Measurements from ENCODE around the gene MED25. TPM values are rescaled to one million over a fixed set of nuclear protein-coding genes. Genes with fewer than 3 reads are reported as not detected.
A peak's percentile ranks its signal among the peaks of the same experiment; 100 is the strongest.

Gene MED25
- polyA plus RNA-seq, 2 of the 4 experiments (the other 2 are of a cell fraction): 20.4 to 40.1 TPM

DNA sequence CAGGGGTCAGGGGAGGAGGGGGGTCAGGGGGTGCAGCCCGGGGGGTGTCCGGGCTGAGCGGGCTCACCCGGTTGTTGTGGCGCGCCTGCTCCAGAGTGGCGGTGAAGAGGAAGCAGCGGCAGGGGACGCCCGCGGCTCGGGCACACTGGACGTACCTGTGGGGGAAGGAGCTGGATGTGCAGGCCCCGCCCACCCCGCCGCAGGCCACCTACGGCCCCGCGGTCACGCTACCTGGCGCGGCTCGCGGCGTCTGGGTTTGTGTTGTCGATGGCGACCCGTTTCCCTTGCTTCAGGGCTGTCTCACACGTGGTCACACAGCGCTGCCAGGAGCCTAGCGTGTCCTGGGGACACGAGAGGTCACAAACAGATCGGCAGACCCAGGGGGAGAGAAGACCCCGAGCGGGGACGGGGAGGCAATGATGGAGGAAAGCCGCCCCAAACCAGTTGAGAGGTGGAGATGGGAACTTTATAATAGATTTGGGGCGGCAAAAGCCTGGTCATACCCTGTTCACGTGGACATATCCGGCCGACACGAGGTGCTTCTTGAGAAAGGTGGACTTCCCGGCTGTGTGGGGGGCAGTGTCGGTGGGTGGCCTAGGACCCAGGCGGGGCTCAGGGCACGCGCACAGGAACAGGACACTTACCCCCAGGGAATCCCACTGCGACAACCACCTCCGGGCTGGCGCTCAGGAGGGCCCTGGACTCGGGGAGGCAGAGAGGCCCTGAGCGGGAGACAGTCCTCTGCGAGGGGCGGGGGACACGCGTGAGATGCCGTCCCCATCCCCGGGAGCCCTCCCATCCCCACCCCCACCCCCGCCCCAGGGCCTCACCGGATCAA is 43.7 kb downstream of the MED25 start:
- DNase-seq (ENCODE audit: low read depth in 1 of 2, low spot score in 1 of 2) (no peak), ATAC-seq (no peak), FAIRE-seq (no peak)
- CTCF ChIA-PET: interaction anchor here (0.9 kb wide), 1 partner anchor 36 kb away, joined by 3 read pairs; no protein-coding TSS in a partner anchor
- Histone ChIP-seq H3K4me3 (no peak overlapping the region), H3K27ac (no peak overlapping the region), H3K4me1 (peaks cover 47% of the 10 kb centered on the region), H3K4me2 (no peak overlapping the region), H3K9me3 (no peaks in the 10 kb centered on the region)
- POLR2A ChIA-PET: interaction anchor here (0.6 to 1.5 kb wide), 3 partner anchors 11 to 187 kb away, joined by 3 to 5 read pairs (median 4); partner anchors contain the start of gene PTOV1
- TF ChIP-seq POLR2AphosphoS2 (conservative IDR thresholded peaks at IDR 0.05; ENCODE audit: low read length) (peak; percentile 7; the same call in 1 of the 2 replicates), MYC (IDR thresholded peaks at IDR 0.05; ENCODE audit: borderline replicate concordance, low read length) (no peak)
- WGBS (ENCODE audit: missing lambda C conversion rate): 90% methylated on average over 44 of the region's 60 CpGs

DNA sequence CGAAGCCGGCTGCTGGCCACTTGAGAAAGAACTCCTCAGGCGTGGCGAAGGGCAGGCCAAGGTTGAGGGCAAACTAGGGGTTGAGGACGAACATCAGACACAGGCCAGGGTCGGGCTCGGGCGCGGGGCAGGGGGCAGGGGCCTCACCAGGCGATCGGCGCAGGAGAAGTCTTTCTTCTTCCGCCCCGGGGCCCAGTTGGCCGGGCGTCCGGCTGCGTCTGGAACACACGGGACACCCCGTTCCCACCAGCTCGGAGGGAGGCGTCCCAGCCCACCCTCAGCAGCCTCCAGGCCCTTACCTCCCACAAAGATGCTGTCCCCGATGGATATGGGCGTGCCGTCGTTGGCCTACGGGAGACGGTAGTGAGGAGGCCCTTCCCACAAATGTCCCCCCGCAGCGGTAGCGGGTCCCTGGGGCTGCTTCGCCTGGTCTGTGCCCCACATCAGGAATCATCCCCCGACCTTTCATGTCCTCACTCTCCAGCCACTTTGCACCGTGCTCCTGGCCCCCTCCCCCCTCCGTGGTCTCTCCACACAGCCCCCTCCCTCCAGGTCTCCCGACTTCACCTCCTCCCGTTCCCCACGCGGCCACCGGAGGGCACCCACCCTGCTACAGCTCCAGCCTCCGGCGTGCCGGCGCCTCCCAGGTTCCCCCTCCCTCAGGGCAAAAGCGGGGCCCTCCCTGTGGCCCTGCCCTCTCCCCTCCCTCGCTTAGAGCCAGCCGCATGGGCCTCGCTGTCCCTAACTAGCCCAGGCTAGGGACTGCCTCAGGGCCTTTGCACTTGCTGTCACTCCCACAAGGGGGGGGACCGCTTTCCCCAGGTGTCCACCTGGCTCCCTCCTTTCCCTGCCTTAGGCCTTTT is 44.5 kb downstream of the MED25 start:
- 83% methylated on average over 47 of the region's 49 CpGs for WGBS (ENCODE audit: missing lambda C conversion rate)
- POLR2A ChIA-PET: interaction anchor here (0.6 to 0.8 kb wide), 2 partner anchors 11 to 188 kb away, joined by 3 to 5 read pairs; partner anchors contain the start of gene PTOV1
- no peak overlapping the region for H3K27ac ChIP-seq
- FAIRE-seq (no peak), DNase-seq (ENCODE audit: low read depth in 1 of 2, low spot score in 1 of 2) (no peak), ATAC-seq (no peak)
- CTCF ChIA-PET: interaction anchor here (0.9 to 1.9 kb wide), 7 partner anchors 8 to 274 kb away, joined by 3 to 7 read pairs (median 6); no protein-coding TSS in a partner anchor
- no peaks in the 10 kb centered on the region for H3K9me3 ChIP-seq
- TF ChIP-seq, protein P1, sequence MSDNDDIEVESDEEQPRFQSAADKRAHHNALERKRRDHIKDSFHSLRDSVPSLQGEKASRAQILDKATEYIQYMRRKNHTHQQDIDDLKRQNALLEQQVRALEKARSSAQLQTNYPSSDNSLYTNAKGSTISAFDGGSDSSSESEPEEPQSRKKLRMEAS (IDR thresholded peaks at IDR 0.05): 0 out of 2 replicates have a peak, but pooled peaks have one; percentile 35
- TF ChIP-seq, protein P2, sequence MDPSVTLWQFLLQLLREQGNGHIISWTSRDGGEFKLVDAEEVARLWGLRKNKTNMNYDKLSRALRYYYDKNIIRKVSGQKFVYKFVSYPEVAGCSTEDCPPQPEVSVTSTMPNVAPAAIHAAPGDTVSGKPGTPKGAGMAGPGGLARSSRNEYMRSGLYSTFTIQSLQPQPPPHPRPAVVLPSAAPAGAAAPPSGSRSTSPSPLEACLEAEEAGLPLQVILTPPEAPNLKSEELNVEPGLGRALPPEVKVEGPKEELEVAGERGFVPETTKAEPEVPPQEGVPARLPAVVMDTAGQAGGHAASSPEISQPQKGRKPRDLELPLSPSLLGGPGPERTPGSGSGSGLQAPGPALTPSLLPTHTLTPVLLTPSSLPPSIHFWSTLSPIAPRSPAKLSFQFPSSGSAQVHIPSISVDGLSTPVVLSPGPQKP (IDR thresholded peaks at IDR 0.05; ENCODE audit: low read depth, low read length): no peak
- TF ChIP-seq SREBF2 (IDR thresholded peaks at IDR 0.05) (no peak), PHF8 (IDR thresholded peaks at IDR 0.05; ENCODE audit: borderline replicate concordance, low read depth) (no peak), SMC3 (IDR thresholded peaks at IDR 0.05) (peak; percentile 26; the same call in 1 of the 3 replicates), CEBPB (IDR thresholded peaks at IDR 0.05) (no peak), JUN (IDR thresholded peaks at IDR 0.05) (no peak), RNF2 (IDR thresholded peaks at IDR 0.05; ENCODE audit: borderline replicate concordance, low read depth) (no peak), ZFP36 (IDR thresholded peaks at IDR 0.05; ENCODE audit: borderline replicate concordance, partially characterized antibody) (no peak), RAD21 (conservative IDR thresholded peaks at IDR 0.05 in 1 of 2, IDR thresholded peaks at IDR 0.05 in 1 of 2) (peak in 1 of 2 experiments; percentile 12; a peak in 1 of 5 replicates)
- TF ChIP-seq, protein P3, sequence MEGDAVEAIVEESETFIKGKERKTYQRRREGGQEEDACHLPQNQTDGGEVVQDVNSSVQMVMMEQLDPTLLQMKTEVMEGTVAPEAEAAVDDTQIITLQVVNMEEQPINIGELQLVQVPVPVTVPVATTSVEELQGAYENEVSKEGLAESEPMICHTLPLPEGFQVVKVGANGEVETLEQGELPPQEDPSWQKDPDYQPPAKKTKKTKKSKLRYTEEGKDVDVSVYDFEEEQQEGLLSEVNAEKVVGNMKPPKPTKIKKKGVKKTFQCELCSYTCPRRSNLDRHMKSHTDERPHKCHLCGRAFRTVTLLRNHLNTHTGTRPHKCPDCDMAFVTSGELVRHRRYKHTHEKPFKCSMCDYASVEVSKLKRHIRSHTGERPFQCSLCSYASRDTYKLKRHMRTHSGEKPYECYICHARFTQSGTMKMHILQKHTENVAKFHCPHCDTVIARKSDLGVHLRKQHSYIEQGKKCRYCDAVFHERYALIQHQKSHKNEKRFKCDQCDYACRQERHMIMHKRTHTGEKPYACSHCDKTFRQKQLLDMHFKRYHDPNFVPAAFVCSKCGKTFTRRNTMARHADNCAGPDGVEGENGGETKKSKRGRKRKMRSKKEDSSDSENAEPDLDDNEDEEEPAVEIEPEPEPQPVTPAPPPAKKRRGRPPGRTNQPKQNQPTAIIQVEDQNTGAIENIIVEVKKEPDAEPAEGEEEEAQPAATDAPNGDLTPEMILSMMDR (IDR thresholded peaks at IDR 0.05): peak; percentile 44
- no peak overlapping the region for H3K4me2 ChIP-seq
- H3K4me1 ChIP-seq: peaks cover 47% of the 10 kb centered on the region
- H3K4me3 ChIP-seq: no peak overlapping the region

DNA sequence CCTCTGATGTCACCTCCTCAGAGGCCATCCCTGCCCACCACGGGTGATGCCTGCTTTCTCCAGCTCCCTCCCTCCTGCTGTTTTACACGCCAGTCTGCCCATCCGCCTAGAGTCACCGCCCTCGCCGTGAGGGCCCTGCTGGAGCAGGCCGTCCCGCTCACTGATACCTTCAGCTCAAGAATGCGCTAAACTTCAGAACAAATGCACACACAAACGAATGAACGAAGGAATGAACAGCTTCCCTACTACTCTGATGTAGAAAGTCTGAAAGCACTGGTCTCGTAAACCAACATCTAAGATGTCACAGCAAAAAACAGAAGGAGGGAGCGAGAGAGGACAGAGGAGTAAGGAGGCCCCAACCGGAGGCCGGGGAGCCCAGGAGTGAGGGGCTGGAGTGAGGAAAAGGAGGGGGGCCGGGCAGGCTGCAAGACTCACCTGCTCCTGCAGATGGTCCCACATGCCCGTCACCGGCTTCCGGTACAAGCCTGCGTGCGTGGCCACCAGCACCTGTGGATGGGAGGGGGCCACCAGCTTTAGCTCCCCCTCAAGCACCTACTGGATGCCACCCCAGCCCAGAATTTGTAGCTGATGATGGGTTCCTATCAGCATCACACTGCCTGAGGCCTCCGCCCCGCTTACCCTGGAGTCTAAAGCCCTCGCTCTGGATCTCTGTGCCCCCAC is 45.3 kb downstream of the MED25 start:
- FAIRE-seq (no peak), DNase-seq (ENCODE audit: low read depth in 1 of 2, low spot score in 1 of 2) (no peak), ATAC-seq (no peak)
- H3K4me3 ChIP-seq: no peak overlapping the region
- H3K9me3 ChIP-seq: no peaks in the 10 kb centered on the region
- H3K4me2 ChIP-seq: no peak overlapping the region
- TF ChIP-seq, protein P4, sequence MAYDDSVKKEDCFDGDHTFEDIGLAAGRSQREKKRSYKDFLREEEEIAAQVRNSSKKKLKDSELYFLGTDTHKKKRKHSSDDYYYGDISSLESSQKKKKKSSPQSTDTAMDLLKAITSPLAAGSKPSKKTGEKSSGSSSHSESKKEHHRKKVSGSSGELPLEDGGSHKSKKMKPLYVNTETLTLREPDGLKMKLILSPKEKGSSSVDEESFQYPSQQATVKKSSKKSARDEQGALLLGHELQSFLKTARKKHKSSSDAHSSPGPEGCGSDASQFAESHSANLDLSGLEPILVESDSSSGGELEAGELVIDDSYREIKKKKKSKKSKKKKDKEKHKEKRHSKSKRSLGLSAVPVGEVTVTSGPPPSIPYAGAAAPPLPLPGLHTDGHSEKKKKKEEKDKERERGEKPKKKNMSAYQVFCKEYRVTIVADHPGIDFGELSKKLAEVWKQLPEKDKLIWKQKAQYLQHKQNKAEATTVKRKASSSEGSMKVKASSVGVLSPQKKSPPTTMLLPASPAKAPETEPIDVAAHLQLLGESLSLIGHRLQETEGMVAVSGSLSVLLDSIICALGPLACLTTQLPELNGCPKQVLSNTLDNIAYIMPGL (CRISPR knock-in tag; IDR thresholded peaks at IDR 0.05; ENCODE audit: borderline replicate concordance): no peak
- TF ChIP-seq CBX8 (IDR thresholded peaks at IDR 0.05) (no peak), HEYL (CRISPR knock-in tag; IDR thresholded peaks at IDR 0.05) (no peak), CBX2 (IDR thresholded peaks at IDR 0.05; ENCODE audit: borderline replicate concordance, low read depth) (no peak)
- H3K4me1 ChIP-seq: peaks cover 51% of the 10 kb centered on the region
- WGBS (ENCODE audit: missing lambda C conversion rate): 90% methylated on average over 24 of the region's 24 CpGs
- ChIA-PET CTCF (interaction anchor here (1.1 to 1.9 kb wide), 7 partner anchors 9 to 273 kb away, joined by 3 to 7 read pairs (median 6); no protein-coding TSS in a partner anchor), POLR2A (interaction anchor here (1.1 kb wide), 1 partner anchor 13 kb away, joined by 3 read pairs; no protein-coding TSS in a partner anchor)
- H3K27ac ChIP-seq: no peak overlapping the region

Data from A549 (cell line).